Measurements from ENCODE around the gene MGAT4A. TPM values are rescaled to one million over a fixed set of nuclear protein-coding genes. Genes with fewer than 3 reads are reported as not detected.
A peak's percentile ranks its signal among the peaks of the same experiment; 100 is the strongest.

Gene MGAT4A
- total and polyA plus RNA-seq, 7 donors, result 3.0 to 12.3 (median 8.0) TPM

- H3K36me3 ChIP-seq (ENCODE audit: insufficient read depth in 1 of 2, low read depth in 1 of 2), result peaks cover 0 to 18% of the 10 kb centered on the region in 2 donors
- no peaks in the 10 kb centered on the region for H3K9me3 ChIP-seq
- H3K4me1 ChIP-seq, result no peaks in the 10 kb centered on the region
- 73 to 83% (median 75%) methylated on average over 3 of the region's 3 CpGs for WGBS, 3 donors
- no peak for DNase-seq
- no peak overlapping the region for H3K27ac ChIP-seq
- no peaks in the 10 kb centered on the region for H3K27me3 ChIP-seq (ENCODE audit: insufficient read depth in 3 of 3, low read length in 2 of 3)
- no peak overlapping the region for H3K4me3 ChIP-seq
- ATAC-seq, result no peak
- TF ChIP-seq, protein P1, sequence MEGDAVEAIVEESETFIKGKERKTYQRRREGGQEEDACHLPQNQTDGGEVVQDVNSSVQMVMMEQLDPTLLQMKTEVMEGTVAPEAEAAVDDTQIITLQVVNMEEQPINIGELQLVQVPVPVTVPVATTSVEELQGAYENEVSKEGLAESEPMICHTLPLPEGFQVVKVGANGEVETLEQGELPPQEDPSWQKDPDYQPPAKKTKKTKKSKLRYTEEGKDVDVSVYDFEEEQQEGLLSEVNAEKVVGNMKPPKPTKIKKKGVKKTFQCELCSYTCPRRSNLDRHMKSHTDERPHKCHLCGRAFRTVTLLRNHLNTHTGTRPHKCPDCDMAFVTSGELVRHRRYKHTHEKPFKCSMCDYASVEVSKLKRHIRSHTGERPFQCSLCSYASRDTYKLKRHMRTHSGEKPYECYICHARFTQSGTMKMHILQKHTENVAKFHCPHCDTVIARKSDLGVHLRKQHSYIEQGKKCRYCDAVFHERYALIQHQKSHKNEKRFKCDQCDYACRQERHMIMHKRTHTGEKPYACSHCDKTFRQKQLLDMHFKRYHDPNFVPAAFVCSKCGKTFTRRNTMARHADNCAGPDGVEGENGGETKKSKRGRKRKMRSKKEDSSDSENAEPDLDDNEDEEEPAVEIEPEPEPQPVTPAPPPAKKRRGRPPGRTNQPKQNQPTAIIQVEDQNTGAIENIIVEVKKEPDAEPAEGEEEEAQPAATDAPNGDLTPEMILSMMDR (IDR thresholded peaks at IDR 0.05), result no peak
- intact Hi-C loops (cut with DNase I), result loop anchor here (5.0 kb wide), 1 partner anchor 77 kb away; the partner anchor contains the start of gene MGAT4A (in 2 of the 2)
Measured at GRCh38 chr2:98654699-98655495, 76.0 kb downstream of the MGAT4A start.

- peaks cover 0 to 15% of the 10 kb centered on the region in 2 donors for H3K36me3 ChIP-seq (ENCODE audit: insufficient read depth in 1 of 2, low read depth in 1 of 2)
- intact Hi-C loops (cut with DNase I), result loop anchor here (5.0 kb wide), 1 partner anchor 81 kb away; the partner anchor contains the start of gene MGAT4A (in 2 of the 2)
- TF ChIP-seq, protein P1 (IDR thresholded peaks at IDR 0.05), result no peak
- H3K4me3 ChIP-seq, result no peak overlapping the region
- ATAC-seq (no peak), DNase-seq (no peak)
- H3K27ac ChIP-seq, result no peak overlapping the region
- H3K4me1 ChIP-seq, result no peaks in the 10 kb centered on the region
- 89 to 95% (median 91%) methylated on average over 1 of the region's 1 CpG for WGBS, 3 donors
- no peaks in the 10 kb centered on the region for H3K9me3 ChIP-seq
- H3K27me3 ChIP-seq (ENCODE audit: insufficient read depth in 3 of 3, low read length in 2 of 3), result no peaks in the 10 kb centered on the region
Measured at GRCh38 chr2:98650998-98651397, 79.9 kb downstream of the MGAT4A start.

DNA sequence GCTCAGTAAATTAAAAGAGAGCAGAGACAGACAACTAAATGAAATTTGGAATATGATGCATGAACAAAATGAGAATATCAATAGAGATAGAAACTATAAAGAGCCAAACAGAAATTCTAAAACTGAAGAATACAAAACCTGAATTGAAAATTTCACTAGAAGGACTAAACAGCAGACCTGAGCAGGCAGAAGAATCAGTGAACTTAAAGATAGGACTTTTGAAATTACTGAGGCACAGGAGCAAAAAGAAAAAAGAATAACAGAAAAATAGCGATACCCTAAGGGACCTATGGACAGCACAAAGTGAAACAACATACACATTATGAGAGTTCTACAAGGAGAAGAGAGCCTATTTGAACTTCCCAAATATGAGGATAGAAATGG, 80.9 kb downstream of the MGAT4A start:
- H3K27me3 ChIP-seq (ENCODE audit: insufficient read depth in 3 of 3, low read length in 2 of 3), result no peaks in the 10 kb centered on the region
- peaks cover 0 to 13% of the 10 kb centered on the region in 2 donors for H3K36me3 ChIP-seq (ENCODE audit: insufficient read depth in 1 of 2, low read depth in 1 of 2)
- no peak overlapping the region for H3K27ac ChIP-seq
- no peak overlapping the region for H3K4me3 ChIP-seq
- DNase-seq (no peak), ATAC-seq (no peak)
- whole genome bisulfite sequencing, 3 donors, result 94 to 98% (median 96%) methylated on average over 1 of the region's 1 CpG
- TF ChIP-seq, protein P1 (IDR thresholded peaks at IDR 0.05), result no peak
- no peaks in the 10 kb centered on the region for H3K9me3 ChIP-seq
- intact Hi-C loops (cut with DNase I), result loop anchor here (2.0 to 5.0 kb wide), 4 partner anchors 82 to 417 kb away; partner anchors contain the start of gene MGAT4A (in 2 of the 2)
- H3K4me1 ChIP-seq, result no peaks in the 10 kb centered on the region

GRCh38 chr2:98649135-98649991, 81.6 kb downstream of the MGAT4A start:
- Histone ChIP-seq H3K4me1 (no peaks in the 10 kb centered on the region), H3K27me3 (ENCODE audit: insufficient read depth in 3 of 3, low read length in 2 of 3) (no peaks in the 10 kb centered on the region), H3K27ac (no peak overlapping the region), H3K9me3 (no peaks in the 10 kb centered on the region), H3K36me3 (ENCODE audit: insufficient read depth in 1 of 2, low read depth in 1 of 2) (peaks cover 0 to 12% of the 10 kb centered on the region in 2 donors), H3K4me3 (no peak overlapping the region)
- WGBS, 3 donors, result 18 to 27% (median 21%) methylated on average over 4 of the region's 4 CpGs
- TF ChIP-seq, protein P1 (IDR thresholded peaks at IDR 0.05), result peak; percentile 100
- DNase-seq, result peak; percentile 59 to 61
- ATAC-seq, result peak; percentile 91 to 97 (median 96)
- intact Hi-C loops (cut with DNase I), result loop anchor here (2.0 to 5.0 kb wide), 3 partner anchors 187 to 418 kb away; no protein-coding TSS in a partner anchor

Data from psoas muscle (tissue), 8 donors.